Endodermal cell (in vitro differentiated cells): ENCODE results near the gene TNFRSF4. TPM values are rescaled to one million over a fixed set of nuclear protein-coding genes. Genes with fewer than 3 reads are reported as not detected.
A peak's percentile ranks its signal among the peaks of the same experiment; 100 is the strongest.

Source experiments
- DNase-seq: peaks from one replicate; pipeline ENCODE4 v3.0.0-alpha.2; 2017
- H3K27ac ChIP-seq: 2 replicates; pipeline ENCODE4 v1.5.1; 2013; ENCODE audit warnings: mild to moderate bottlenecking, low read depth, low read length, moderate library complexity
- H3K27me3 ChIP-seq: 2 replicates; pipeline ENCODE4 v1.6.1; 2013; ENCODE audit warnings: mild to moderate bottlenecking, low read length, moderate library complexity; ENCODE audit not compliant: insufficient read depth, control insufficient read depth, poor library complexity, severe bottlenecking
- H3K36me3 ChIP-seq: 2 replicates; pipeline ENCODE4 v1.7.0; 2013; ENCODE audit warnings: mild to moderate bottlenecking, low read length, moderate library complexity; ENCODE audit not compliant: control insufficient read depth, insufficient read depth
- H3K4me1 ChIP-seq: one replicate; pipeline ENCODE4 v1.7.0; 2013; ENCODE audit warnings: low read length; ENCODE audit not compliant: control insufficient read depth, insufficient read depth
- H3K4me3 ChIP-seq: 2 replicates; pipeline ENCODE4 v1.5.1; 2013; ENCODE audit warnings: mild to moderate bottlenecking, low read length, moderate library complexity
- H3K9ac ChIP-seq: 2 replicates; pipeline ENCODE4 v1.6.1; 2013; ENCODE audit warnings: mild to moderate bottlenecking, low read length, moderate library complexity; ENCODE audit not compliant: poor library complexity, severe bottlenecking; ENCODE audit errors: extremely low read depth
- H3K9me3 ChIP-seq: 2 replicates; pipeline ENCODE4 v1.6.1; 2013; ENCODE audit warnings: mild to moderate bottlenecking, low read length, moderate library complexity; ENCODE audit not compliant: control insufficient read depth
- H3K27ac Mint-ChIP-seq: 2 replicates; pipeline ENCODE4 v1.8.0; 2020; ENCODE audit warnings: mixed read lengths
- H3K27me3 Mint-ChIP-seq: 2 replicates; pipeline ENCODE4 v1.8.0; 2021; ENCODE audit warnings: mild to moderate bottlenecking, mixed read lengths; ENCODE audit not compliant: insufficient read depth
- H3K36me3 Mint-ChIP-seq: 2 replicates; pipeline ENCODE4 v1.8.0; 2020; ENCODE audit warnings: low read depth, mixed read lengths
- H3K4me1 Mint-ChIP-seq: 2 replicates; pipeline ENCODE4 v1.8.0; 2020; ENCODE audit warnings: mixed read lengths
- H3K4me3 Mint-ChIP-seq: 2 replicates; pipeline ENCODE4 v1.8.0; 2020; ENCODE audit warnings: mild to moderate bottlenecking, moderate library complexity, mixed read lengths
- H3K9me3 Mint-ChIP-seq: 2 replicates; pipeline ENCODE4 v1.8.0; 2020; ENCODE audit warnings: mild to moderate bottlenecking, mixed read lengths
- CTCF ChIP-seq: fragments of 200-600 bp; sonication (generic); conservative IDR thresholded peaks from 2 replicates; pipeline ENCODE4 v1.5.0; 2021; ENCODE audit warnings: antibody characterized with exemption, mild to moderate bottlenecking
- WGBS, 2 experiments: methylation state at CpG; one replicate each; pipeline versions ENCODE4 v1.1.5 to v1.1.7; 2013; ENCODE audit warnings: missing lambda C conversion rate in 2 of 2, mixed read lengths in 1 of 2; ENCODE audit not compliant: insufficient coverage in 1 of 2, insufficient read length in 1 of 2; 5-methylcytosine and 5-hydroxymethylcytosine counted together
- total RNA-seq, 2 donors: library from RNA; stranded (reverse); fragmentation: NEBNext Ultra II Directional in 1 of 2; extraction: Animal tissue kit (Norgen Biotek cat#: 25700) in 1 of 2; gene quantifications; 2 replicates in 1 of 2; 3 replicates in 1 of 2; pipeline ENCODE4 v1.2.1, GENCODE V29; 2021

TNFRSF4 gene
- total RNA-seq, 2 donors from 2014 or later = 0.20 TPM; not detected in 1

- Histone ChIP-seq H3K4me1 (no peaks in the 10 kb centered on the region), H3K27ac (no peak overlapping the region), H3K36me3 (peaks cover 32% of the 10 kb centered on the region), H3K4me3 (no peak overlapping the region), H3K27me3 (no peaks in the 10 kb centered on the region), H3K9me3 (no peaks in the 10 kb centered on the region), H3K9ac (no peak overlapping the region)
- TF ChIP-seq CTCF = no peak
- H3K27me3 Mint-ChIP-seq = no peaks in the 10 kb centered on the region
- WGBS, 2 experiments = 97% methylated on average over 17 to 20 of the region's 20 CpGs
- H3K9me3 Mint-ChIP-seq = no peaks in the 10 kb centered on the region
- no peaks in the 10 kb centered on the region for H3K4me1 Mint-ChIP-seq
- DNase-seq = no peak
- no peak overlapping the region for H3K27ac Mint-ChIP-seq
- H3K36me3 Mint-ChIP-seq = peaks cover 38% of the 10 kb centered on the region
- no peak overlapping the region for H3K4me3 Mint-ChIP-seq
Measured at GRCh38 chr1:1219341-1219740, 5.4 kb upstream of the TNFRSF4 start.

- Mint-ChIP-seq H3K36me3 (peaks cover 34% of the 10 kb centered on the region), H3K27me3 (no peaks in the 10 kb centered on the region), H3K4me1 (no peaks in the 10 kb centered on the region), H3K4me3 (no peak overlapping the region), H3K9me3 (no peaks in the 10 kb centered on the region), H3K27ac (no peak overlapping the region)
- no peak for TF ChIP-seq CTCF
- H3K4me3 ChIP-seq = no peak overlapping the region
- H3K27ac ChIP-seq = no peak overlapping the region
- no peaks in the 10 kb centered on the region for H3K27me3 ChIP-seq
- peaks cover 32% of the 10 kb centered on the region for H3K36me3 ChIP-seq
- no peak for DNase-seq
- H3K9me3 ChIP-seq = no peaks in the 10 kb centered on the region
- 96% methylated on average over 16 to 36 of the region's 36 CpGs for WGBS, 2 experiments
- no peak overlapping the region for H3K9ac ChIP-seq
- H3K4me1 ChIP-seq = no peaks in the 10 kb centered on the region
Measured at GRCh38 chr1:1218524-1219200, 4.7 kb upstream of the TNFRSF4 start.

- H3K36me3 Mint-ChIP-seq = peaks cover 28% of the 10 kb centered on the region
- no peak for TF ChIP-seq CTCF
- no peak overlapping the region for H3K4me3 Mint-ChIP-seq
- H3K27me3 ChIP-seq = no peaks in the 10 kb centered on the region
- H3K9me3 ChIP-seq = no peaks in the 10 kb centered on the region
- no peaks in the 10 kb centered on the region for H3K4me1 ChIP-seq
- no peak overlapping the region for H3K9ac ChIP-seq
- no peaks in the 10 kb centered on the region for H3K9me3 Mint-ChIP-seq
- H3K4me1 Mint-ChIP-seq = no peaks in the 10 kb centered on the region
- peak; percentile 80 for DNase-seq
- H3K27ac ChIP-seq = no peak overlapping the region
- 93 to 94% methylated on average over 47 to 52 of the region's 52 CpGs for WGBS, 2 experiments
- no peak overlapping the region for H3K4me3 ChIP-seq
- H3K27me3 Mint-ChIP-seq = no peaks in the 10 kb centered on the region
- no peak overlapping the region for H3K27ac Mint-ChIP-seq
- H3K36me3 ChIP-seq = peaks cover 28% of the 10 kb centered on the region
Measured at GRCh38 chr1:1217621-1218523, 3.9 kb upstream of the TNFRSF4 start.
